ENCODE measurements around the gene UQCRHL.
A peak's percentile ranks its signal among the peaks of the same experiment; 100 is the strongest.

Gene UQCRHL

GRCh38 chr1:15758953-15759661, 48.3 kb downstream of the UQCRHL start:
- DNase-seq (ENCODE audit: low read depth, low spot score) = no peak

- no peak for DNase-seq (ENCODE audit: low read depth, low spot score)
Observed at GRCh38 chr1:15758343-15758931, 49.0 kb downstream of the UQCRHL start, which contains the start of gene FBLIM1. TSS of gene FBLIM1 (plus strand) at chr1:15758795. CDS start at chr1:15764984, 6,189 bp downstream.

GRCh38 chr1:15757575-15758342, 49.7 kb downstream of the UQCRHL start:
- DNase-seq (ENCODE audit: low read depth, low spot score) = peak; percentile 83

Measured in ELF-1 (cell line).